Measurements from ENCODE around the gene C17orf67. TPM values are rescaled to one million over a fixed set of nuclear protein-coding genes. Genes with fewer than 3 reads are reported as not detected.

Gene C17orf67
- total and polyA plus RNA-seq, 2 of the 8 experiments (the other 6 are each of a cell fraction or from before 2014, with no cell fraction given): 0.67 to 2.2 TPM

DNA sequence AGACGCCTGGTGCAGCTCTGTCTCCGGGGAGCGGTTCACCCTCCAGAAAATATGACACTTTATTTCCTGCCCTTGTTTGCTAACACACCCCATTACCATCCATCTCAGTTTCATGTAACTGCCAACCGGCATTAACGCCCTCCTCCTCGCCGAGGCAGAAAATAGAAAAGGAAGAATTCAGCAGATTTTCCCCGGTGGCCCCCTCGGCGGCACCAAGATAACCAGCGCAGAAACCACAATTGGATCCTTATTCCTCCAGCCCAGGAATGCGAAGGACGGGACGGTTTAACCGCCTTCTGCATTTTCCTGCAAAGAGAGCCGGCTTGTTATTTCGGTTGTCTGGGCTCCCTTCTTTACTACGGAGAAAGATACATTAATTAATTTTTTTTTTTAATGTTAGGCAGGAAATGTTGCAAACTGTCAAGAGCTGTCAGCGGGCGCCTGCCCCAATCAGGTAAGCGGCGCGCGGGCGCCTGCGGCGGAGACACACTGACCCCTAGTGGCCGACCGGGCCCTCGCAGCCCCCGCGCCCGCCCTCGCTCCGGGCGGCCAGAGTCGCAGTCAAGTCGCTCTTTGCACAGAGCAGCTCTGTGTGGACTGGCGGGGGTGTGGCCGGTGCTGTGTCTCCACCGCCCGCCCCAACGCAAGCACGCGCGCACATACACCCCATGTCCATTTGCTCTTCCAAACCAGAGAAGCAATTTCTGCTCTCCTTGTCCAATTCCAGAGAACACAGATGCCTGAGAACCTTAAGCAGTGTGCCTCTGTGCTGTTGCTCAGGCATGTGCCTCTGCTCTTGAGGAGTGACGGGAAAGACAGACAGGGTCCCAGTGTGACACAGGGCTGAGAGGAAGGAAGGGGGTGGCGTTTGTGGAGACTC is 53.6 kb downstream of the C17orf67 start (continued):
- TF ChIP-seq EP300 (IDR thresholded peaks at IDR 0.05; ENCODE audit: borderline replicate concordance in 1 of 2, low read depth in 2 of 2, low read length in 2 of 2) (no peak), NANOG (IDR thresholded peaks at IDR 0.05; ENCODE audit: insufficient read depth, low read depth, low read length, poor library complexity, severe bottlenecking) (no peak), SP2 (IDR thresholded peaks at IDR 0.05; ENCODE audit: low read length) (no peak), MAFK (IDR thresholded peaks at IDR 0.05; ENCODE audit: low read depth, low read length) (no peak), SP1 (IDR thresholded peaks at IDR 0.05; ENCODE audit: low read depth, low read length) (no peak), CEBPB (IDR thresholded peaks at IDR 0.05; ENCODE audit: low read depth, low read length) (no peak), BRCA1 (IDR thresholded peaks at IDR 0.05; ENCODE audit: low read depth, low read length) (no peak), SAP30 (IDR thresholded peaks at IDR 0.05; ENCODE audit: insufficient read depth, insufficient replicate concordance, low read length) (no peak), TAF1 (IDR thresholded peaks at IDR 0.05; ENCODE audit: low read depth, low read length) (no peak), YY1 (IDR thresholded peaks at IDR 0.05; ENCODE audit: low read depth, low read length) (0 out of 2 replicates have a peak, but pooled peaks have one; percentile 22), CBX8 (IDR thresholded peaks at IDR 0.05; ENCODE audit: borderline replicate concordance, low read depth, low read length) (no peak), ASH2L (IDR thresholded peaks at IDR 0.05; ENCODE audit: low read length) (no peak), POLR2A (IDR thresholded peaks at IDR 0.05; ENCODE audit: control extremely low read depth in 1 of 2, low read depth in 2 of 2, low read length in 2 of 2) (no peak), MAX (IDR thresholded peaks at IDR 0.05) (0 out of 2 replicates have a peak, but pooled peaks have one; percentile 28), PHF8 (conservative IDR thresholded peaks at IDR 0.05; ENCODE audit: low read depth, low read length) (no peak), KDM4A (IDR thresholded peaks at IDR 0.05; ENCODE audit: low read depth, low read length, severe bottlenecking) (no peak), NRF1 (IDR thresholded peaks at IDR 0.05; ENCODE audit: low read depth, low read length) (no peak), ATF3 (IDR thresholded peaks at IDR 0.05; ENCODE audit: insufficient read depth, low read depth, low read length) (no peak)
- TF ChIP-seq, protein P1, sequence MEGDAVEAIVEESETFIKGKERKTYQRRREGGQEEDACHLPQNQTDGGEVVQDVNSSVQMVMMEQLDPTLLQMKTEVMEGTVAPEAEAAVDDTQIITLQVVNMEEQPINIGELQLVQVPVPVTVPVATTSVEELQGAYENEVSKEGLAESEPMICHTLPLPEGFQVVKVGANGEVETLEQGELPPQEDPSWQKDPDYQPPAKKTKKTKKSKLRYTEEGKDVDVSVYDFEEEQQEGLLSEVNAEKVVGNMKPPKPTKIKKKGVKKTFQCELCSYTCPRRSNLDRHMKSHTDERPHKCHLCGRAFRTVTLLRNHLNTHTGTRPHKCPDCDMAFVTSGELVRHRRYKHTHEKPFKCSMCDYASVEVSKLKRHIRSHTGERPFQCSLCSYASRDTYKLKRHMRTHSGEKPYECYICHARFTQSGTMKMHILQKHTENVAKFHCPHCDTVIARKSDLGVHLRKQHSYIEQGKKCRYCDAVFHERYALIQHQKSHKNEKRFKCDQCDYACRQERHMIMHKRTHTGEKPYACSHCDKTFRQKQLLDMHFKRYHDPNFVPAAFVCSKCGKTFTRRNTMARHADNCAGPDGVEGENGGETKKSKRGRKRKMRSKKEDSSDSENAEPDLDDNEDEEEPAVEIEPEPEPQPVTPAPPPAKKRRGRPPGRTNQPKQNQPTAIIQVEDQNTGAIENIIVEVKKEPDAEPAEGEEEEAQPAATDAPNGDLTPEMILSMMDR (IDR thresholded peaks at IDR 0.05; ENCODE audit: control extremely low read depth in 1 of 3, insufficient read depth in 1 of 3, low read depth in 1 of 3, low read length in 3 of 3): peak; percentile 86 to 89 (median 88)

Data from H1 (cell line).